ENCODE data around the gene SLC4A11. TPM values are rescaled to one million over a fixed set of nuclear protein-coding genes. Genes with fewer than 3 reads are reported as not detected.

The SLC4A11 gene
- total RNA-seq, 1 donor from 2014 or later: 6.6 TPM

- peak; percentile 47 for DNase-seq (ENCODE audit: low read depth)
- Mint-ChIP-seq H3K4me3 (ENCODE audit: unreplicated experiment) (no peak overlapping the region), H3K27ac (ENCODE audit: unreplicated experiment) (no peak overlapping the region), H3K4me1 (ENCODE audit: low read depth, unreplicated experiment) (no peaks in the 10 kb centered on the region), H3K36me3 (ENCODE audit: low read depth, unreplicated experiment) (peaks cover 25% of the 10 kb centered on the region), H3K9me3 (ENCODE audit: unreplicated experiment) (no peaks in the 10 kb centered on the region), H3K27me3 (ENCODE audit: low read depth, unreplicated experiment) (peaks cover 14% of the 10 kb centered on the region)
- Histone ChIP-seq H4K20me1 (ENCODE audit: insufficient read depth, low read length) (peaks cover 7% of the 10 kb centered on the region), H3K27ac (ENCODE audit: low read depth, low read length) (no peak overlapping the region), H3K9ac (ENCODE audit: low read length) (no peak overlapping the region), H3K27me3 (ENCODE audit: insufficient read depth, low read length) (peaks cover 6% of the 10 kb centered on the region), H3K4me2 (ENCODE audit: low read length) (no peak overlapping the region), H3K79me2 (ENCODE audit: insufficient read depth, low read length) (no peaks in the 10 kb centered on the region), H3K9me3 (ENCODE audit: insufficient read depth, low read depth, low read length) (no peaks in the 10 kb centered on the region), H3K36me3 (ENCODE audit: insufficient read depth, low read length) (peaks cover 17% of the 10 kb centered on the region), H3K4me1 (ENCODE audit: insufficient read depth, low read length) (peaks cover 10% of the 10 kb centered on the region), H3K4me3 (ENCODE audit: insufficient read depth, low read depth, low read length) (no peak overlapping the region), H2AFZ (ENCODE audit: low read depth, low read length) (no peak overlapping the region)
- TF ChIP-seq CTCF (IDR thresholded peaks at IDR 0.05; ENCODE audit: insufficient read depth, low read depth, low read length): no peak
- no peak for FAIRE-seq
Measured at GRCh38 chr20:3251806-3252205, 12.8 kb upstream of the SLC4A11 start.

GRCh38 chr20:3250091-3250504, 11.1 kb upstream of the SLC4A11 start:
- H3K27me3 ChIP-seq (ENCODE audit: insufficient read depth, low read length): peaks cover 6% of the 10 kb centered on the region
- peaks cover 16% of the 10 kb centered on the region for H3K36me3 Mint-ChIP-seq (ENCODE audit: low read depth, unreplicated experiment)
- H3K4me1 ChIP-seq (ENCODE audit: insufficient read depth, low read length): peaks cover 10% of the 10 kb centered on the region
- H3K79me2 ChIP-seq (ENCODE audit: insufficient read depth, low read length): no peaks in the 10 kb centered on the region
- H3K4me2 ChIP-seq (ENCODE audit: low read length): no peak overlapping the region
- peaks cover 14% of the 10 kb centered on the region for H3K27me3 Mint-ChIP-seq (ENCODE audit: low read depth, unreplicated experiment)
- no peak overlapping the region for H3K9ac ChIP-seq (ENCODE audit: low read length)
- H3K27ac ChIP-seq (ENCODE audit: low read depth, low read length): no peak overlapping the region
- no peaks in the 10 kb centered on the region for H3K4me1 Mint-ChIP-seq (ENCODE audit: low read depth, unreplicated experiment)
- H3K9me3 Mint-ChIP-seq (ENCODE audit: unreplicated experiment): no peaks in the 10 kb centered on the region
- FAIRE-seq (no peak), DNase-seq (ENCODE audit: low read depth) (no peak)
- no peak overlapping the region for H3K4me3 ChIP-seq (ENCODE audit: insufficient read depth, low read depth, low read length)
- H3K9me3 ChIP-seq (ENCODE audit: insufficient read depth, low read depth, low read length): no peaks in the 10 kb centered on the region
- H3K4me3 Mint-ChIP-seq (ENCODE audit: unreplicated experiment): no peak overlapping the region
- no peak overlapping the region for H2AFZ ChIP-seq (ENCODE audit: low read depth, low read length)
- no peak for TF ChIP-seq EZH2 (IDR thresholded peaks at IDR 0.05; ENCODE audit: insufficient read depth, low read length)
- TF ChIP-seq CTCF (IDR thresholded peaks at IDR 0.05; ENCODE audit: insufficient read depth, low read depth, low read length): no peak
- H3K27ac Mint-ChIP-seq (ENCODE audit: unreplicated experiment): no peak overlapping the region
- peaks cover 7% of the 10 kb centered on the region for H4K20me1 ChIP-seq (ENCODE audit: insufficient read depth, low read length)
- peaks cover 11% of the 10 kb centered on the region for H3K36me3 ChIP-seq (ENCODE audit: insufficient read depth, low read length)

- no peak overlapping the region for H3K27ac Mint-ChIP-seq (ENCODE audit: unreplicated experiment)
- Histone ChIP-seq H2AFZ (ENCODE audit: low read depth, low read length) (peak overlapping the region; percentile 24), H3K9me3 (ENCODE audit: insufficient read depth, low read depth, low read length) (no peaks in the 10 kb centered on the region), H3K27me3 (ENCODE audit: insufficient read depth, low read length) (peaks cover 6% of the 10 kb centered on the region), H3K9ac (ENCODE audit: low read length) (peak overlapping the region; percentile 12), H3K79me2 (ENCODE audit: insufficient read depth, low read length) (no peaks in the 10 kb centered on the region), H3K4me3 (ENCODE audit: insufficient read depth, low read depth, low read length) (peak overlapping the region; percentile 29), H3K4me1 (ENCODE audit: insufficient read depth, low read length) (peaks cover 10% of the 10 kb centered on the region), H3K27ac (ENCODE audit: low read depth, low read length) (no peak overlapping the region), H3K36me3 (ENCODE audit: insufficient read depth, low read length) (peaks cover 7% of the 10 kb centered on the region), H4K20me1 (ENCODE audit: insufficient read depth, low read length) (peaks cover 7% of the 10 kb centered on the region), H3K4me2 (ENCODE audit: low read length) (peak overlapping the region; percentile 85)
- H3K36me3 Mint-ChIP-seq (ENCODE audit: low read depth, unreplicated experiment): peaks cover 12% of the 10 kb centered on the region
- no peak for FAIRE-seq
- peaks cover 18% of the 10 kb centered on the region for H3K27me3 Mint-ChIP-seq (ENCODE audit: low read depth, unreplicated experiment)
- H3K4me3 Mint-ChIP-seq (ENCODE audit: unreplicated experiment): no peak overlapping the region
- H3K9me3 Mint-ChIP-seq (ENCODE audit: unreplicated experiment): no peaks in the 10 kb centered on the region
- TF ChIP-seq EZH2 (IDR thresholded peaks at IDR 0.05; ENCODE audit: insufficient read depth, low read length) (no peak), CTCF (IDR thresholded peaks at IDR 0.05; ENCODE audit: insufficient read depth, low read depth, low read length) (no peak)
- H3K4me1 Mint-ChIP-seq (ENCODE audit: low read depth, unreplicated experiment): no peaks in the 10 kb centered on the region
- DNase-seq (ENCODE audit: low read depth): no peak
Measured at GRCh38 chr20:3248993-3249347, 10.0 kb upstream of the SLC4A11 start.
